ENCODE data around the gene AGO3. TPM values are rescaled to one million over a fixed set of nuclear protein-coding genes. Genes with fewer than 3 reads are reported as not detected.

Gene AGO3
- total RNA-seq, 1 donor, result 17.2 TPM

- DNase-seq (ENCODE audit: low read depth in 2 of 3, low spot score in 2 of 3), result no peak
Observed at GRCh38 chr1:36118447-36119204, 187.7 kb downstream of the AGO3 start.

- DNase-seq (ENCODE audit: low read depth in 2 of 3, low spot score in 2 of 3), result no peak
Observed at GRCh38 chr1:36119456-36119855, 188.6 kb downstream of the AGO3 start.

Other genes starting within 250 kb of the AGO3 start
- 35.3 TPM for gene C1orf216, start 212.2 kb upstream of the AGO3 start, total RNA-seq
- 2.2 TPM for gene CLSPN, start 161.1 kb upstream of the AGO3 start, total RNA-seq
- 53.9 TPM for gene AGO4, start 123.1 kb upstream of the AGO3 start, total RNA-seq
- 39.3 TPM for gene AGO1, start 47.9 kb upstream of the AGO3 start, total RNA-seq
- 4.8 TPM for gene TEKT2, start 153.0 kb downstream of the AGO3 start, total RNA-seq
- gene ADPRS, start 157.8 kb downstream of the AGO3 start, total RNA-seq, result 42.5 TPM
- 0.81 TPM for gene COL8A2, start 194.1 kb downstream of the AGO3 start, total RNA-seq
- gene TRAPPC3, start 218.4 kb downstream of the AGO3 start, total RNA-seq, result 40.1 TPM
- gene MAP7D1, start 225.1 kb downstream of the AGO3 start, total RNA-seq, result 105 TPM

All from hematopoietic multipotent progenitor cell (in vitro differentiated cells).